ENCODE measurements around the gene ACAA2. TPM values are rescaled to one million over a fixed set of nuclear protein-coding genes. Genes with fewer than 3 reads are reported as not detected.

Gene ACAA2, protein sequence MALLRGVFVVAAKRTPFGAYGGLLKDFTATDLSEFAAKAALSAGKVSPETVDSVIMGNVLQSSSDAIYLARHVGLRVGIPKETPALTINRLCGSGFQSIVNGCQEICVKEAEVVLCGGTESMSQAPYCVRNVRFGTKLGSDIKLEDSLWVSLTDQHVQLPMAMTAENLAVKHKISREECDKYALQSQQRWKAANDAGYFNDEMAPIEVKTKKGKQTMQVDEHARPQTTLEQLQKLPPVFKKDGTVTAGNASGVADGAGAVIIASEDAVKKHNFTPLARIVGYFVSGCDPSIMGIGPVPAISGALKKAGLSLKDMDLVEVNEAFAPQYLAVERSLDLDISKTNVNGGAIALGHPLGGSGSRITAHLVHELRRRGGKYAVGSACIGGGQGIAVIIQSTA
- 100 to 1,000 TPM; 253 to 278 (median 268) TPM for polyA plus RNA-seq (ENCODE audit: insufficient read length in 4 of 4)

DNA sequence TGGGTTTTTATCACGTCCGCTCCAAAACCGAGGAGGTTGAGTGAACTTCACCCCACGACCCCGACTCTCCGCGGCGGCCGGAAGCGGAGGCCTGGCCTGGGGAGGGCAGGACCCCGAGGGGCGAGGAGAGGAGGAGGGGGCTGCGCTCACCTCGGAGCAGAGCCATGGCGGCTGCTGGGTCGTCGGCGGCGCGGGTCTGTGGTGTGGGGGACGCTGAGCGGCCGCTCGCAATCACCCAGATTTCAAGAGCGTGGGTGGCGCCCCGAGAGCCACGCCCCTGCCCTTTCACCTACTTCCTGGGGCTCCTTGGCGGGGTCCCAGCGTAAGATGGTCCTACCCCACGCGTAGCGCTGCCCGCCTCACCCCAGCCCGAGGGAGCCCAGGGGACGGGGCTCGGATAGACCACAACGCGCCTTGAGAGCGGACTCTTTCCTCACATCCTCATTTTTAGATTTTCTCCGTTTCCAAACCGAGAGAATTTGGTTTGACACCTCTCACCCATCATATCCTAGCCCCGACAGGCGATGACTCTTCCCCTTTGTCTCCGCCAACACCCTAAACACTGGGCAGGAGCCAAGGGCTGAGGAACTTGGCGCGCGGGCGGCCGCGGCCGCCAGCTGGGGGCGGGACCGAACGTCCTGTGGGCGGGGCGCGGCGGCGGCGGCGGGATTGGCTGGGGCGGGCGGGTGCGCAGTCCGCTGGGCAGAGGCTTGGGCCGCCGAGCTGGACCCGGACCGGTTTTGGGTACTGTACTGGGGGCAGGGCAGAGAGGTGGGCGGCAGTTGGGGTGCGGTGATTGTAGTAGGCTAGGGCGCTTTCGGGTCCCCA, at the start of gene ACAA2:
ACAA2 (minus strand) TSS at position 215 of the 828 bp plus-strand sequence; CDS start at position 166, 49 bp downstream.
- peak; percentile 66 to 81 (median 73) for DNase-seq (ENCODE audit: low read depth in 4 of 4, low spot score in 3 of 4)

DNA sequence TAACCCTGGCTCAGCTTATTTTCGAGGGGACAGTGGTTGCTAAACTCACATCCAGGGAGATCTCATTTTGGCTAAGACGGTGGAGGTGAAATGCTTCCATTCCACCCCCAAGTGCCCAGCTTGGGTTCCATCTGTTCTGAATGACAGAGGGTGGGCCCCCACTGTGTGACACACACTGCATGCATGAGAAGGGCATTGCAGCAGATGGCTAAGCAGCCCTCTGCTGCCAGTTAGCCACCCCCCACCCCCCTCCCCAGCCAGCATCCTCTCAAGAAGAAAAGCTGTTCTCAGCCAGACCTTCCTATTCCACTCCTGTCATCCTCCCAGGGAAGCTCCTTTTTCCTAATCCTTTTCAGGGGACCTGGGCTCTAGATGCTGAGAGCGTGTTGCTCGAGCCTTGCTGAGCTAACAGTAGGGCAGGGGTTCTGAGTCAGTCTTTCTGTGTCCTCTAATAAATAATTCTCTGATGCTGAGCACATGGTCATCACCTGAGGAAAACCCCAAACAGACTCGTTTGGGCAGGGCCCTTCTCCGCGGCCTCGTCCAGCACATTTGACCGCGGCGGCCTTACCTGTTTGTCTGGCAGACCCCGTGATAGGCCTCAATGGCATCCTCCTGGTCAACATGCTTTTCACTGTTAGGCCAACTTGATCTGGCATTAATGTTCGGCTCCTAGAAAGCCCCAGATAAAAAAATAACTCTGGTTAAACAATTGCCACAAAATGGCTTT, 49.5 kb upstream of the ACAA2 start:
- no peak for DNase-seq (ENCODE audit: low read depth in 4 of 4, low spot score in 3 of 4)

DNA sequence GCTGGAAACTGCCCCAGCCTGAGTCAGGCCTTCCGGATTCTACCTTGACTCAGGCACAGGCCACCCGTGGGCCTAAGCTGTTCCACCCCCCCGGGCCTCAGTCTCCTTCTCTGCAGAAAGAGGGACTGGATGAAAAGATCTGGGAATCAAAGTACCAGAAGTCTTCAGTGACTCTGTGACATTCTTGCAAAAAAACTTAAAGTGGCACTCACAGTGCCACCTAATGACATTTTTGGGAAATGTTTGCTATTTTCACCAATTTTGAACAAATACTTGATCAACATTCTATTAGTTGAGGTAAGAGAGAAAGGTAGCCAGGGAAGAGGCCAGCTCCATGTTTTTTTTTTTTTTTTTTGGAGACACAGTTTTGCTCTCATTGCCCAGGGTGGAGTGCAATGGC, 48.3 kb upstream of the ACAA2 start:
- DNase-seq (ENCODE audit: low read depth in 4 of 4, low spot score in 3 of 4) = no peak

DNA sequence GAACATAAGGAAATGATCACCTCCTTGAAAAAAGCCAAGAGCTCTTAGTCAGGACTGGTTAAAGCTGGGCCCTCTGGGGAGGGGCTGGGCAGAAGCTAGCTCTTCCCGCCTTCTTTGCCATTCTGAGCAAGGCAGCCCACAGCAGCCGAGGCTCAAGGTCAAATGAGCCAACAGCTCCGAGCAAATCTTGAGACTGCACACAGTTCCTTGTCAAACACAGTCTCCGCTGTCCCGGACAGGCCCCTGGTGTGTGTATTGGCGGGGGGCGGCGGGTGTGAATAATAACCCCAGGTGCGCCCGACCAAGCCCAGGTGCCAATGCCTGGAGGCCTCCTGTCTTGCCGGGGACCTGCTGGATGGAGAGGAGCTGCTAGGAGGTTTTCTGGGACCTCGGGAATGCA, 46.4 kb upstream of the ACAA2 start:
- DNase-seq (ENCODE audit: low read depth in 4 of 4, low spot score in 3 of 4) = no peak

DNA sequence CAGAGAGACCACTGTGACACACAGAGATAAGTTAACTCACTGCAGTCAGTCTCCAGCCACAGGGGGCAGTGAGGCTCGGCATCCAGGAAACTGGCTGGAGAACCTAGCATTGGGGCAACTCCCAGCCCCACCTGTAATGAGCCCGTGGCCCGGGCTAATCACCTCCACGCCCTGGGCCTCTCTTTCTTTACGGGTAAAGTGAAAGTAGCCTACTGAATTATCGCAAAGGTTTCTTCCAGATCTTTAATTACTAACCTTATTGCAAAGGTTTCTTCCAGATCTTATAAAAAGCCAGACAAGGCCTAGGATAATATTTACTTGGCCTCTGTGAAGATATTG, 45.7 kb upstream of the ACAA2 start:
- no peak for DNase-seq (ENCODE audit: low read depth in 4 of 4, low spot score in 3 of 4)

DNA sequence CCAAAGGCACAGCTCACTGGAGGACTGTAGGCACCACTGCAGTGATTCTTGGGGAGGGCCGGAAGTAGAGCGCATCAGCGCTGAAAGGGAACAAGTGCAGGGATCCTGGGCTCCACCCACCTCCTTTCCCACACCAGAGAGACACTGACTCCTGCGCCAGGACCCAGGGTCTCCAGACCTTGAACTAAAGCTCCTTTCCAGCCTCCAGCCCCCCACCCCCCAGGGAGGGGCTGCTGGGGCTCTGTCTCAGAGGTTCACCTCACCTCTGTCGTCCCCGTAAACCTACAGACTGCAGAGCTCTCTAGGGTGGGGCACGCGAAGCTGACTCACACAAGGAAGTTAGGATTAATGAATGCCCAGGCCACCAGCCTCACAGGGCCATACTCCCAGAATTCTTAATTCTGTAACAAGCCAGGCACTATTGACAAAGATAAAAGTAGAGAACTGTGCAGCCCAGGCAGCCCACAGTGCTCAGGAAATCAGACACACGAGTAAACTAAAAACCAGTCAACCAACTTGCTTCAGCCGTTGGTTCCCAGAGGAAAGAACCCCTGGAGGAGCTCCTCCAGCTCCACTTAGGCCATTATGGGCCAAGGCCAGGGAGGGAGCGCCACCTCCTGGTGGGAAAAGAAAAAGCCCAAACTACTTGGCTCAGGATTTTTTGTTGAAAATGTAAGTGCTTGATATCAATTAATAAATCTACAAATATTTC, 45.1 kb upstream of the ACAA2 start:
- peak; percentile 50 to 74 (median 58) for DNase-seq (ENCODE audit: low read depth in 4 of 4, low spot score in 3 of 4)

DNA sequence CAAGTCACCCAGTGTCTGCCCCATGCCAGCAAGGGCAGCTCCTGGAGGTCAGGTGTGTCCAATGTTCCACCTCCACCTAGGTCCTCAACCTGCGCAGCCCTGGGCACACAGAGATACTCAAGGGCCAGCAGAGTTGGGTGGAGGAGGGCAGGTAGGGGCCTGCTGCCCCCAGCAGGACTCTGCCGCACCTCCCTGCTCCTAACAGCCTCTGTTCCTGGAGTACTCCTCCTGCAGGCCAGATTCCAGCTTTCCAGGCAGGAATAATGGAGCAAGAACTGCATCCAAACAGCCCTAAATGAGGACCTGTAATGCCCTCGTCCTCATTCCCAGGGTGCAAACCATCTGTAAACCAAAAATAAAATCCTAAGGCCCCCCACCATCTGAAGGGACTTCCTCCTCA, 44.4 kb upstream of the ACAA2 start:
- DNase-seq (ENCODE audit: low read depth in 4 of 4, low spot score in 3 of 4) = no peak

DNA sequence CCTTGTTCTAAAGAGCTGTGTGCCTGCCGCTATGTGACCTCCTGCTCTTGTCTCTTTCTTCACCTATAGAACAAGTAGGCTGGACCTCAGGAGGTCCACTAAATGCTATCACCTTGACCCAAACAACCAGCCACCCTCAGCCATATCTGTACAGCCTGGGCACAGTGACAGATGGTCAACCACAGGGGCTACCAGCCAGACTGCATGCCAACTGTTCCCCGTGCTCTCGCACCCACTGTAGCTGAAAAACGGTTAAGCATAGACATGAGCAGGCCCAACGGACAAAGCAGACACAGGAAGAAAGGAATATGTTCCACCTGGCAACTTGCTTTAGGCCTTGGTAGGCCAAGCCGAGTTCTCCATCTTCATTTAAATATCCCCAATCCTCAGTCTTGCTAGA, 43.2 kb upstream of the ACAA2 start:
- DNase-seq (ENCODE audit: low read depth in 4 of 4, low spot score in 3 of 4) = no peak

DNA sequence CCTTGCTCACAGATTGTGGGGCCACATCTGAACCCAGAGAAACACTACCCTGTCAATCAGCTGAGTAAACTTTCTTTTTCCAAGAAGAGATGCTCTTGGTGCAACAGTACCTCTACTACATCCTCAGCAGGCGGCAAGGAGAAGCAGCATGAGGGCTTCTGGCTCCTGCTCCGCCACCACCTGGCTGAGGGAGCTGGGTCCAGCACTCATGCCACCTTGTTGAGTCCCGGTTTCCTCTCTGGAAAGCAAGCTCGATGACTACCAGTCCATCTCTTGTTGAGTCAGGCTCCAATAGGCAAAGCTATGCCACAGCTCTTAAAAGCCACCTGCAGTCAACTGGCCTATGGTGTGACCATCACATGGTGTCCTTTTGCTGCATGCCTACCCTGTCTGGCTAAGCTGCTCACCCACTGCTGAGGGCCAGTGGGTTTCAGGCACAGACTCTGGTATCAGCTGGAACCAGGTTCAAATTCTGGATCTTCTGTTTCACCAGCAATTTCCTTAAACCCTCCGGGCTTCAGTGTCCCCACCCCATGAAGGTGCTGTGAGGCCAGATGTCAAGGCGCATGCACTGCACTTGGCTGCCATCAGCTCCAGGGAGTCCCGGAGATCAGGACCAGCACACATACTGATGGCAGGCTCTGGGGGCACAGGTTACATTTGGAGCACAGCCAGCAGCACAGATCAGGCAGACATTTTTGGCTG, 42.5 kb upstream of the ACAA2 start:
- DNase-seq (ENCODE audit: low read depth in 4 of 4, low spot score in 3 of 4) = no peak

DNA sequence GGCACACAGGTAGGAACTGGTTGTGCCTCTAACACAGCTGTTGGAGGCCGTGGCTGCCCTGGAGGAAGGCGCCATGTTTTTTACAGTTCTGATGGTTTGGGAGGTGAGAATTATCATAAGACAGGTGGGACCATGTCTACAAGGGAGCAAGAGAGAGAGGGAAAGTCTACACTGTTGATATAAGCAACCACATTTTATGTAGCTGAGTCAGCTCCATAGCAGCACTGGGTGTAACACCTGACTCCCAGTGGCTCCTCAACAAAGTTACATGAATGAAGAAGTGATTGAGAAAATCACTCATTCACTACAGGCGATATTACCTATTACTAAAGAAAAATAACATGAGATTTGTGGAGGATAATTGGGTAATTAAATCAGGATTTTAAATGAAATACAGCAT, 41.3 kb upstream of the ACAA2 start:
- no peak for DNase-seq (ENCODE audit: low read depth in 4 of 4, low spot score in 3 of 4)

DNA sequence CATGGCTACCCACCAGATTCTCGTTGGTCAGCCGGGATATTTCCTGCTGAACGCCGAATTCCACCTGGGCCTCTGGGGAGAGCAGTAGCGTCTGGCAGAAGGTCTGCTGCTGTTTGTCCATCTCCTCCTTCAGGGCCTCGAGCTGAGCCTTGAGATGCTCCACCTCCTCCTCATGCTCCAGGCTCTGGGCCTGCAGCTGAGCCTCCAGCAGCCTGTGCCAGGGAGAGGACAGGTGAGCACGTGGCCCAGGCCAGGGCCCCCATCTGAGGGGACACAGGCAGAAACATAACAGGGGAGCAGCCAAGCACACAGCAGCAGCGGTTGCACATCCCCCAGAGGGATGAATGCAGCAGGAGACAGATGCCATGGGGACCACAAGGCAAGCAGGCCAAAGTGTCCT, 40.1 kb upstream of the ACAA2 start:
- no peak for DNase-seq (ENCODE audit: low read depth in 4 of 4, low spot score in 3 of 4)

DNA sequence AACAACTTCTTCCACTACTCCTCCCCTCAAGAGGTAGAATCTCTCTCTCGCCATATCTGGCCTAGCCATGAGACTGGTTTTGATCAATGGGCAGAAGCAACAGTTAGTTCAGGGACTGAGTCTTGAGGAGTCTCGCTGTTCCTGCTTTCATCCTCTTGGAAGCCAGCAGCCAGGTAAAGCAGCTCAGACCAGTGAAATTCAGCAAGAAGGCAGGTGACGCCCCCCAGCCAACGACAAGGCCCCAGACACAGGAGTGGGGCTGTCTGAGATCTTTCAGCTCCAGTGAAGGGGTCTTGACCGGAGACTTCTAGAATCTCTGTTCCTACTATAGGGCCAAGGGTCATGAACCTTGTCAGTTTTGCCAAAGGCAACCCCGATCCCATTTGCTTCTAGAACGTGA, 39.7 kb upstream of the ACAA2 start:
- DNase-seq (ENCODE audit: low read depth in 4 of 4, low spot score in 3 of 4) = no peak

DNA sequence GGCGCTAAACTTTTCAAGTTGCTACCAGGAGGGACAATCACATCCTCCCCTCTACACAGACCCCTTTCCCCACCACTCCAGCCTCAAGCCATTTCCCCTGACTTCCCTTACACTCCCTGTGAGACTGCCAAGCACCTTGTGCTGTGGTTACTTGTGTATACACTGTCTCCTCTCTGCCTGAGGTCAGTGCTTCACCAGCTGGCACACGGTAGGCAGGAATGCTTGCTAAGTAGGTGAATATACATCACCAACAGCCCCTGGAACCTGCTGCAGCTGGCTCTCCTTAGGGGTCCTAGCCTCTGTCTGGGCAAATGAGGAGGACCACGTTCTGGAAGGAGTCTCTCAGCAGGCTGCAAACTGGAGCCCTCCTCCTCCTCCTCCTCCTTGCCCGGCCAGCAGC, 38.3 kb upstream of the ACAA2 start:
- no peak for DNase-seq (ENCODE audit: low read depth in 4 of 4, low spot score in 3 of 4)

DNA sequence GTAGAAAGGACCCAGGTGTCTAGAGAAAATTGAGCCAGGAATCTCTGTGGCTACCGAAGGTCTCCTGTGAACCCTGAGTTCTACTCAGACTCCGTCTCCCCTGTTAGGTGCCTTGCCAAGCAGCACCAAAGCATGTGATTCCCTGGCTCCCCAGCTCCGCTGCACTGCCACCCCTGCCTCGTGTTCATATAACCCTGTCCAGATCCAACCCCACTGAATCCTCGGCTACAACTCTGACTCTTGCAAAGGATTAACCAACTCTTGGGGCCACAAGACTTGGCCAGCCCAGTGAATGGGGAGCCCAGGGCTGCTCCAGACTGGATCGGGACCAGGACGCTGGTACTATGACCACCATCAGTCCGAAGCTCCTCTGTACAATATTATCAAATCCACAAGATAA, 37.3 kb upstream of the ACAA2 start:
- DNase-seq (ENCODE audit: low read depth in 4 of 4, low spot score in 3 of 4) = no peak

DNA sequence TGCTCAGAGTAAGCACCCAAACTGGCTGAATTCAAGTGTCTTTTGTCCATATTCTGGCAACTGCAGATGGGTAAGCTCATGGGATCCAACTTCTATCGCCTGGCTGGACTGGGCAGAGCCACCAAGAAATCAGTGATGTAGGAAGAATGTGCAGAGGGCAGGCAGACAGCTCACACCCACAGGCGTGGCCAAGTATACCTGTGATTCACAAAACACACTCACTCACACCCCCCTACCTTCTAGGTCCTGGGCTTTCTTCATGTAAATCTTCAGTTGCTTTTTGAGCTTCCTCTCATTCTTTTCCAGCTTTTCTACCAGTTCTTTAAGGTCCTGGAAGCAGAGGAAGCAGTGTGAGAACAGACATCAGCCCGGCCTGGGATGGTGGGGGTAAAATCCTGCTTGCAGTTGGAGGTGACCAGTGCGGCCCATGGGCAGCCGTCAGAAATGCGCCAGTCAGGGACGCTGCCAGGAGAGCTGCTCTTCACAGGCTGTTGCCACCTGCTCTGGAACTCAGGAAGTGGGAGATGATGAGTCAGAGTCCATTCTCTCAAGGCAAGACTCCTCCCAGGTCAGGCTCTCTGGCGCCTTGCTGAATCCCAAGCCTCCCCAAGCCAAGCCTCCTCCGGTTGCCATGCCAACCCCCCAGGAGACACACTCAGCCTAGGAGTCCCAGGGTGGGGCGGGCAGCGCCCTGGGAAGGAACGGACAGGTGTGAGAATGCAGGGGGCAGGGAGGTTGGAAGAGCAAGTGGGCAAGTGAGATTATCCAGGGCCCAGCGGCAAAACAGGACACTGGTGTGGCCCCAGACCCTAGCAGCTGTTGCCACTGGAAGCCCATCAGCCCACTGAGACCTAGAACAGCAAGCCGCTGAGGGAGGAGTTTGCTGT, 36.2 kb upstream of the ACAA2 start:
- DNase-seq (ENCODE audit: low read depth in 4 of 4, low spot score in 3 of 4) = peak in 2 of 4 donors; percentile 18 to 36

DNA sequence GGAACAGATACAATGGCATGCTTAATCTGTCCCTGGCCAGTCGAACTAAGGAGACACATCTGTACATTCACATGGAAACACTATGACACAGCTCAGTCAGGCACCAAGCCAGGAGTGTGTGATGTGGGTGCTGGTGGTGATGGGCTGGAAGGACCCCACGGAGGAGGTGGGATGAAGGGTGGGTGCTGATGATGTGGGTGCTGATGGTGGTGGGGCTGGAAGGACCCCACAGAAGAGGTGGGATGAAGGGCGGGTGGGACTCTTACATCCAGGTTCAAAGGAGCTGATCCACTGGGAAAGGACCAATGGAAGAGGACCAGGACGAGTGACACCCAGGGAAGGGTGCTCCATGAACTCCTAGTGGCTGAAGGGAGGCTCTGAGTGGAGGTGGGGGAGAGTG, 34.8 kb upstream of the ACAA2 start:
- DNase-seq (ENCODE audit: low read depth in 4 of 4, low spot score in 3 of 4) = no peak

DNA sequence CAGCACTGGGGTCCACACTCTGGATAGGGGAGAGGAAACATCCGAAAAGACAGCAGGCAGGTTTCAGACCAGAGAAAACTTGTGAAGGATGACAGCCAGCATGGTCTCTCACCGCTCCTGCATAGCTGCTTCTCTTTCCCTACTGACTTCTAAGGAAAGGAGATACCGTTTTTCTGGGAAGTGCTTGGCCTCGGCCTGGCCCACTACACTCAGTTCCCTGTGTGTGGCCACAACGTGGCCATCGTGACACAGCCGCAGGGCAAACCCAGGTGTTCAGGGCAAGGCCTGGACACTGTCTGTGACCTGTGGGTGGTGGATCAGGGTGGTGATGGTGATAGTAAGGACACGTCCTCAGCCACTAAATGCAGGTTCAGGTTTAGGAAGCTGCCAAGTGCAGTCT, 34.2 kb upstream of the ACAA2 start:
- DNase-seq (ENCODE audit: low read depth in 4 of 4, low spot score in 3 of 4) = no peak

DNA sequence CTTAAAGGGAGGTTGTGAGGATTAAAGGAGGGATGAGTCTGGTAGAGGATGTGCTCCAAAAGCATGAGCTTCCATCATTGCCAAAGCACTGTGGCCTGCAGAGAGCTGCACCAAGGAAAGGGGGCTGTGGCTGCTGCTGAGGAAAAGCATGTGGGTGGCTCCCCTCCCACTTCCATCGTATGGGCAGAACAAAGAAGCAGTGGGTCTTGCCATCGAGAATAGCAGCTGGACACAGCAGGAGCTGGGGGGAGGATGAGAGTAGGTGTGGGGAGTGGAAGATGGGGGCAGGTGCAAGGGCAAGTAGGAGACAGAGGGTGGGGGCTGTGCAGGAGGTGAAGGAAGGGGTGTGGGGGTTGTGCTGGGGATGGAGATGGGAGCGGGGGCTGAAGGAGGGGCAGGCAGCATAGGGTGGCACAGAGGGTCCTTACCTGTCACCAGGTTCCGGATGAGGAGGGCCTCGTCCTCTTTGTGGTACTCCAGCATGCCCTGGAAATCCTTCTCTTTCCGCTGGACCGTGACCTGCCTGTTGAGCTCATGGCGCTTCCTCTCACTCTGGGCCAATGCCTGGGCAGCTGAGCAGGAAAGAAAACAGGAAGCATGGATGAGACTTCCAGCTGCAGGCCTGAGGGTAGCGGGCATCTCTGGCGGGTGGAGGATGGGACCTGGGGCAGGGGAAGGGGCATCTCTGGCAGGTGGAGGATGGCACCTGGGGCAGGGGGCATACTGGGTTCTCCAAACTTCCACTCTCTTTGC, 33.6 kb upstream of the ACAA2 start:
- no peak for DNase-seq (ENCODE audit: low read depth in 4 of 4, low spot score in 3 of 4)

DNA sequence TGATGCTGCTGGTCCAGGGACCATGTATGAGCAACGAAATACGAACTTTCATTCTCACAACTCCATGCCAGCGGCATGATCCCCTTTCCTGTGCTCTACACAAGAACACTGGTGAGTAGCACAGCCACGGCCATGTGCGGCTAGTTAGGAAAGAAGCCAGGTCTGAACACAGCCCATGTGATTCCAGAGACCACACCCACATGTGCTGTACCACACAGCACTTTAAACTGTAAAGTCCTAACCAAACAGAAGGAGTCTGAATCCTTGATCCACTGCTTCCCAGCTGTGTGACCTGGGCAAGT, 33.0 kb upstream of the ACAA2 start:
- no peak for DNase-seq (ENCODE audit: low read depth in 4 of 4, low spot score in 3 of 4)

All from right renal pelvis (tissue), 4 donors.